SK-N-SH (cell line): ENCODE measurements around the gene CA5A. TPM values are rescaled to one million over a fixed set of nuclear protein-coding genes. Genes with fewer than 3 reads are reported as not detected.

Source experiments
- CTCF ChIA-PET: fragments of 300-600, 350-600 bp; formaldehyde crosslinking; extraction: SDS; loops from one replicate; lab custom pipeline; 2021; lab: Yijun Ruan, JAX
- POLR2A ChIA-PET: fragments of 350-600 bp; sonication (Branson Sonifier 250); formaldehyde crosslinking; extraction: SDS; loops from one replicate; lab custom pipeline; 2020; ENCODE audit warnings: antibody characterized with exemption, inconsistent platforms; lab: Yijun Ruan, JAX
- DNase-seq: peaks from one replicate; pipeline ENCODE4 v3.0.0; 2012
- H2AFZ ChIP-seq: fragments of 200-600 bp; sonication (generic); 2 replicates; pipeline ENCODE4 v1.8.1; 2016; ENCODE audit warnings: antibody characterized with exemption, mild to moderate bottlenecking, low read depth
- H3F3A ChIP-seq: fragments of 200-600 bp; sonication (generic); replicated peaks from 2 replicates; pipeline ENCODE3; 2016; ENCODE audit warnings: antibody characterized with exemption, mild to moderate bottlenecking; ENCODE audit not compliant: insufficient read depth
- H3K27ac ChIP-seq, 2 experiments: fragments of 200-500 bp in 1 of 2; fragments of 200-600 bp in 1 of 2; sonication (Bioruptor generic) in 1 of 2; sonication (generic), shearing (Covaris generic) in 1 of 2; 2 replicates each; pipeline versions ENCODE4 v1.5.1 to v1.6.1; 2014 to 2016; ENCODE audit warnings: low read depth in 2 of 2, inconsistent platforms in 1 of 2, low read length in 1 of 2, mild to moderate bottlenecking in 1 of 2, mixed read lengths in 1 of 2
- H3K27me3 ChIP-seq: fragments of 200-600 bp; sonication (generic), shearing (Covaris generic); 2 replicates; pipeline ENCODE4 v1.6.1; 2016; ENCODE audit warnings: mixed run types; ENCODE audit not compliant: insufficient read depth
- H3K36me3 ChIP-seq, 2 experiments: fragments of 200-500 bp in 1 of 2; fragments of 200-600 bp in 1 of 2; sonication (Bioruptor generic) in 1 of 2; sonication (generic) in 1 of 2; replicated peaks in 1 of 2; 2 replicates each; pipeline versions ENCODE3 to v1.5.1; 2014 to 2016; ENCODE audit warnings: low read length in 1 of 2, mild to moderate bottlenecking in 1 of 2; ENCODE audit not compliant: insufficient read depth in 2 of 2, control insufficient read depth in 1 of 2
- H3K4me1 ChIP-seq, 2 experiments: fragments of 200-500 bp in 1 of 2; fragments of 200-600 bp in 1 of 2; sonication (Bioruptor generic) in 1 of 2; sonication (generic), shearing (Covaris generic) in 1 of 2; 2 replicates each; pipeline versions ENCODE4 v1.5.1 to v1.6.1; 2014 to 2016; ENCODE audit warnings: low read depth in 1 of 2, low read length in 1 of 2, mixed run types in 1 of 2; ENCODE audit not compliant: insufficient read depth in 2 of 2, control insufficient read depth in 1 of 2
- H3K4me2 ChIP-seq: fragments of 200-600 bp; sonication (generic), shearing (Covaris generic); 2 replicates; pipeline ENCODE4 v1.6.1; 2017; ENCODE audit warnings: mixed run types
- H3K4me3 ChIP-seq, 2 experiments: fragments of 200-500 bp in 1 of 2; fragments of 200-600 bp in 1 of 2; sonication (Bioruptor generic) in 1 of 2; sonication (generic), shearing (Covaris generic) in 1 of 2; 2 replicates each; pipeline versions ENCODE4 v1.5.1 to v1.8.1; 2014 to 2016; ENCODE audit warnings: low read depth in 2 of 2, inconsistent platforms in 1 of 2, low read length in 1 of 2, mild to moderate bottlenecking in 1 of 2, mixed read lengths in 1 of 2, moderate library complexity in 1 of 2
- H3K79me2 ChIP-seq: fragments of 200-600 bp; sonication (generic); 2 replicates; pipeline ENCODE4 v1.8.1; 2017; ENCODE audit warnings: mild to moderate bottlenecking; ENCODE audit not compliant: insufficient read depth
- H3K9ac ChIP-seq: fragments of 200-600 bp; sonication (generic); 2 replicates; pipeline ENCODE4 v1.6.1; 2017; ENCODE audit warnings: mixed run types
- H3K9me2 ChIP-seq: fragments of 200-600 bp; sonication (generic); 2 replicates; pipeline ENCODE4 v1.6.1; 2017; ENCODE audit warnings: mixed run types
- H3K9me3 ChIP-seq: fragments of 200-600 bp; sonication (generic); 2 replicates; pipeline ENCODE4 v1.6.1; 2017; ENCODE audit warnings: mixed run types, mild to moderate bottlenecking, moderate library complexity
- H4K20me1 ChIP-seq: fragments of 200-600 bp; sonication (generic); 2 replicates; pipeline ENCODE4 v1.6.1; 2017; ENCODE audit warnings: mild to moderate bottlenecking, mixed run types; ENCODE audit not compliant: insufficient read depth
- CTCF ChIP-seq: fragments of 200-600 bp; sonication (generic); IDR thresholded peaks from 2 replicates; pipeline ENCODE4 v1.6.1; 2017; ENCODE audit warnings: antibody characterized with exemption, mild to moderate bottlenecking, moderate library complexity
- ELF1 ChIP-seq: IDR thresholded peaks from 2 replicates; pipeline ENCODE4 v1.4.0; 2012
- EZH2phosphoT487 ChIP-seq: fragments of 200-600 bp; sonication (generic); IDR thresholded peaks from 2 replicates; pipeline ENCODE4 v1.6.1; 2017; ENCODE audit warnings: low read depth, mixed run types, mild to moderate bottlenecking, antibody characterized with exemption, moderate library complexity, borderline replicate concordance
- FOSL2 ChIP-seq: IDR thresholded peaks from 2 replicates; pipeline ENCODE4 v1.4.0; 2012; ENCODE audit warnings: low read depth, mild to moderate bottlenecking, moderate library complexity, borderline replicate concordance
- FOXJ3 ChIP-seq: sonication (generic); formaldehyde crosslinking; IDR thresholded peaks from 2 replicates; pipeline ENCODE4 v1.5.1; 2020; ENCODE audit warnings: mild to moderate bottlenecking, missing genetic modification reagents
- GATA2 ChIP-seq: sonication (generic); formaldehyde crosslinking; IDR thresholded peaks from 2 replicates; pipeline ENCODE4 v1.5.0; 2020; ENCODE audit warnings: mild to moderate bottlenecking, missing genetic modification reagents
- MAX ChIP-seq: IDR thresholded peaks from 2 replicates; pipeline ENCODE4 v1.4.0; 2012; ENCODE audit warnings: low read depth
- MXI1 ChIP-seq: IDR thresholded peaks from 2 replicates; pipeline ENCODE4 v1.6.1; 2012; ENCODE audit warnings: mild to moderate bottlenecking, low read depth, low read length, improper control_type of control experiment
- NRF1 ChIP-seq: IDR thresholded peaks from 2 replicates; pipeline ENCODE4 v1.6.1; 2012; ENCODE audit warnings: low read depth, mild to moderate bottlenecking, low read length
- POLR2AphosphoS5 ChIP-seq: IDR thresholded peaks from 2 replicates; pipeline ENCODE4 v1.6.1; 2012; ENCODE audit warnings: low read depth, low read length
- RCOR1 ChIP-seq: fragments of 150-350 bp; IDR thresholded peaks from 2 replicates; pipeline ENCODE4 v1.6.1; 2017; ENCODE audit warnings: antibody characterized with exemption, low read length
- REST ChIP-seq: IDR thresholded peaks from 2 replicates; pipeline ENCODE4 v1.6.1; 2012; ENCODE audit warnings: mild to moderate bottlenecking, low read depth, low read length, moderate library complexity
- RFX5 ChIP-seq: IDR thresholded peaks from 2 replicates; pipeline ENCODE4 v1.6.1; 2012; ENCODE audit warnings: mild to moderate bottlenecking, improper control_type of control experiment, low read length
- SIN3A ChIP-seq: IDR thresholded peaks from 2 replicates; pipeline ENCODE4 v1.6.1; 2012; ENCODE audit warnings: low read depth, mild to moderate bottlenecking, low read length, moderate library complexity, borderline replicate concordance
- USF2 ChIP-seq: fragments of 150-350 bp; IDR thresholded peaks from 2 replicates; pipeline ENCODE4 v1.6.1; 2017; ENCODE audit warnings: antibody characterized with exemption, low read length, low read depth, borderline replicate concordance
- WGBS: methylation state at CpG from one replicate; pipeline ENCODE4 v1.1.6; 2017; ENCODE audit warnings: low lambda C conversion rate; 5-methylcytosine and 5-hydroxymethylcytosine counted together
- polyA plus RNA-seq, 3 experiments: library from polyadenylated mRNA; depleted of rRNA; stranded (reverse); fragments of >200 nt; gene quantifications; 2 replicates each; pipeline ENCODE4 v1.2.3, GENCODE V29; 2012

The CA5A gene
- polyA plus RNA-seq, 1 of the 3 experiments (the other 2 are of a cell fraction) = not detected

- Histone ChIP-seq H3K4me3 (no peak overlapping the region), H3K36me3 (no peaks in the 10 kb centered on the region), H3K9me3 (no peaks in the 10 kb centered on the region), H4K20me1 (no peaks in the 10 kb centered on the region), H3K4me2 (no peak overlapping the region), H3K79me2 (peaks cover 73% of the 10 kb centered on the region), H3K4me1 (peaks cover 13 to 30% of the 10 kb centered on the region in 2 experiments; a peak in 2 of 4 replicates), H3K9ac (no peak overlapping the region), H3K27ac (peak overlapping the region in 1 of 2 experiments; percentile 80; a peak in 3 of 4 replicates), H2AFZ (no peak overlapping the region), H3K27me3 (no peaks in the 10 kb centered on the region), H3K9me2 (no peaks in the 10 kb centered on the region), H3F3A (peaks cover 14% of the 10 kb centered on the region)
- no peak for DNase-seq
- no peak for TF ChIP-seq RCOR1
- TF ChIP-seq MXI1 = no peak
- no peak for TF ChIP-seq FOXJ3 (CRISPR knock-in tag)
- TF ChIP-seq EZH2phosphoT487 = no peak
- no peak for TF ChIP-seq CTCF
- TF ChIP-seq POLR2AphosphoS5 = no peak
- TF ChIP-seq RFX5 = no peak
- no peak for TF ChIP-seq ELF1
- TF ChIP-seq NRF1 = no peak
- TF ChIP-seq FOSL2 = no peak
- no peak for TF ChIP-seq USF2
- no peak for TF ChIP-seq SIN3A
- no peak for TF ChIP-seq REST
- no peak for TF ChIP-seq MAX
- no peak for TF ChIP-seq GATA2 (CRISPR knock-in tag)
- ChIA-PET CTCF (interaction anchor here (1.0 to 2.0 kb wide), 3 partner anchors 8 to 186 kb away, joined by 3 to 7 read pairs (median 4); no protein-coding TSS in a partner anchor), POLR2A (interaction anchor here (0.8 kb wide), 1 partner anchor 14 kb away, joined by 3 read pairs; the partner anchor contains the start of gene BANP)
- WGBS = 100% methylated on average over 2 of the region's 11 CpGs
Observed at GRCh38 chr16:87965417-87965816, 29.1 kb upstream of the CA5A start.
